Measurements from ENCODE around the gene CTSL.

DNA sequence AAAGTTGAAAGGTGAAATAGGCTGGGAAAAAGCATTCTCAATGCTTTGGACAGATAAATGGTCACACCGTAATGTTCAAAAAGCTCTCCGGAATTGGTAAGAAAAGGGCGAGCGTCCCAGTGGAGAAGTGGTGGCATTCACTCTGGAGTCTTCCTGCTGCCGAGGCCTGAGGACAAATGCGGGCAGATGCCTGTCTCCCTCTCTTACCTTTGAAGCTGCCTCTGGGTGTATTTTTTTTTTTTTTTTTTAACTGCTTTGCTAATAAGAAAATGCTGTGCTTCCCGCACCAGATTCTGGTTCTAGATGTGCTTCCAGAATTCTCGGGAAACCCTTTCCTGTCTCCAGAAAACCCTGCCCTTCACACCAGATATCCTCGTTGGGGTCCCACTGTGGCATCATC lies 24.4 kb upstream of the CTSL start:
- TF ChIP-seq FOXP2 (optimal IDR thresholded peaks at IDR 0.05; ENCODE audit: control extremely low read depth, extremely low read length, insufficient read depth) (no peak), POLR2AphosphoS5 (IDR thresholded peaks at IDR 0.05; ENCODE audit: borderline replicate concordance, low read depth, low read length) (no peak), EZH2 (IDR thresholded peaks at IDR 0.05) (no peak)
